GM23338 (cell line): ENCODE data around the gene EXOC6B. TPM values are rescaled to one million over a fixed set of nuclear protein-coding genes. Genes with fewer than 3 reads are reported as not detected.
A peak's percentile ranks its signal among the peaks of the same experiment; 100 is the strongest.

Experiments used
- ATAC-seq: fragments of 200-7000 bp; cut with Tn5 transposase; 3 replicates; pipeline ENCODE4 v1.9.1; 2020
- DNase-seq: peaks from one replicate; pipeline ENCODE4 v3.0.0-alpha.2; 2015; ENCODE audit warnings: low spot score
- H2AFZ ChIP-seq: fragments of 200-600 bp; sonication (generic); 2 replicates; pipeline ENCODE4 v1.8.0; 2016; ENCODE audit warnings: antibody characterized with exemption, mild to moderate bottlenecking, moderate library complexity
- H3F3A ChIP-seq: fragments of 200-600 bp; sonication (generic); replicated peaks from 2 replicates; pipeline ENCODE4 v1.8.0; 2017; ENCODE audit warnings: antibody characterized with exemption, mixed run types, low read depth
- H3K27ac ChIP-seq: fragments of 200-600 bp; sonication (generic); 2 replicates; pipeline ENCODE4 v1.6.1; 2016; ENCODE audit warnings: low read depth
- H3K27me3 ChIP-seq: fragments of 200-600 bp; sonication (generic); 2 replicates; pipeline ENCODE4 v1.8.0; 2016; ENCODE audit warnings: mild to moderate bottlenecking, mixed run types, moderate library complexity; ENCODE audit not compliant: insufficient read depth
- H3K36me3 ChIP-seq: fragments of 200-600 bp; sonication (generic); 2 replicates; pipeline ENCODE4 v1.8.0; 2016; ENCODE audit warnings: mild to moderate bottlenecking; ENCODE audit not compliant: insufficient read depth
- H3K4me1 ChIP-seq: fragments of 200-600 bp; sonication (generic); 2 replicates; pipeline ENCODE4 v1.8.0; 2016; ENCODE audit warnings: mild to moderate bottlenecking, moderate library complexity; ENCODE audit not compliant: insufficient read depth
- H3K4me2 ChIP-seq: fragments of 200-600 bp; sonication (generic); 2 replicates; pipeline ENCODE4 v1.7.1; 2017; ENCODE audit warnings: mixed run types
- H3K4me3 ChIP-seq: fragments of 200-600 bp; sonication (generic); 2 replicates; pipeline ENCODE4 v1.6.1; 2016; ENCODE audit warnings: mixed run types
- H3K79me2 ChIP-seq: fragments of 200-600 bp; sonication (generic); replicated peaks from 2 replicates; pipeline ENCODE4 v1.8.0; 2017; ENCODE audit warnings: mild to moderate bottlenecking; ENCODE audit not compliant: insufficient read depth
- H3K9me2 ChIP-seq: fragments of 200-600 bp; sonication (generic); 2 replicates; pipeline ENCODE4 v1.8.0; 2017; ENCODE audit not compliant: insufficient read depth
- H4K20me1 ChIP-seq: fragments of 200-600 bp; sonication (generic); replicated peaks from 2 replicates; pipeline ENCODE4 v1.8.0; 2017; ENCODE audit warnings: mild to moderate bottlenecking; ENCODE audit not compliant: insufficient read depth
- H3K27ac Mint-ChIP-seq: 2 replicates; pipeline ENCODE4 v1.8.0; 2020; ENCODE audit warnings: inconsistent platforms, mild to moderate bottlenecking, moderate library complexity, mixed read lengths
- H3K27me3 Mint-ChIP-seq: 3 replicates; pipeline ENCODE4 v1.8.0; 2022; ENCODE audit warnings: low read depth, mild to moderate bottlenecking, moderate library complexity, mixed read lengths, inconsistent platforms; ENCODE audit not compliant: insufficient read depth, poor library complexity
- H3K36me3 Mint-ChIP-seq: 3 replicates; pipeline ENCODE4 v1.8.0; 2021; ENCODE audit warnings: low read depth, mild to moderate bottlenecking, inconsistent platforms, moderate library complexity, mixed read lengths
- H3K4me1 Mint-ChIP-seq: 3 replicates; pipeline ENCODE4 v1.8.0; 2020; ENCODE audit warnings: mild to moderate bottlenecking, inconsistent platforms, mixed read lengths
- H3K4me3 Mint-ChIP-seq: 3 replicates; pipeline ENCODE4 v1.8.0; 2021; ENCODE audit warnings: moderate library complexity, mild to moderate bottlenecking, inconsistent platforms, mixed read lengths
- H3K9me3 Mint-ChIP-seq: 3 replicates; pipeline ENCODE4 v1.8.0; 2020; ENCODE audit warnings: moderate library complexity, mild to moderate bottlenecking, inconsistent platforms, mixed read lengths
- CREB1 ChIP-seq: fragments of 250-450 bp; sonication (Bioruptor Pico); IDR thresholded peaks from 2 replicates; pipeline ENCODE4 v1.5.0; 2020; ENCODE audit warnings: low read depth, mild to moderate bottlenecking, moderate library complexity
- CTCF ChIP-seq, 2 experiments: fragments of 200-600 bp in 1 of 2; sonication (generic) in 1 of 2; conservative IDR thresholded peaks; 2 replicates each; pipeline versions ENCODE4 v1.5.1 to v1.6.1; 2016 to 2017; ENCODE audit warnings: antibody characterized with exemption in 2 of 2, low read depth in 2 of 2, mild to moderate bottlenecking in 2 of 2, moderate library complexity in 1 of 2
- ETS1 ChIP-seq: IDR thresholded peaks from 2 replicates; pipeline ENCODE4 v1.6.1; 2016; ENCODE audit warnings: antibody characterized with exemption
- EZH2 ChIP-seq: fragments of 200-600 bp; sonication (generic); IDR thresholded peaks from one replicate; pipeline ENCODE4 v1.8.0; 2017; ENCODE audit warnings: antibody characterized with exemption, mild to moderate bottlenecking, low read depth; ENCODE audit not compliant: unreplicated experiment
- EZH2phosphoT487 ChIP-seq: fragments of 200-600 bp; sonication (generic); IDR thresholded peaks from one replicate; pipeline ENCODE4 v1.8.1; 2018; ENCODE audit warnings: antibody characterized with exemption; ENCODE audit not compliant: unreplicated experiment
- JUNB ChIP-seq: IDR thresholded peaks from one replicate; pipeline ENCODE4 v1.6.1; 2016; ENCODE audit warnings: antibody characterized with exemption; ENCODE audit not compliant: unreplicated experiment
- NANOG ChIP-seq: IDR thresholded peaks from 2 replicates; pipeline ENCODE4 v1.6.1; 2016; ENCODE audit warnings: antibody characterized with exemption, borderline replicate concordance
- POLR2AphosphoS5 ChIP-seq: IDR thresholded peaks from 2 replicates; pipeline ENCODE4 v1.6.1; 2016; ENCODE audit warnings: antibody characterized with exemption, low read depth
- REST ChIP-seq: IDR thresholded peaks from one replicate; pipeline ENCODE4 v1.6.1; 2018; ENCODE audit warnings: antibody characterized with exemption; ENCODE audit not compliant: unreplicated experiment
- STAT1 ChIP-seq: IDR thresholded peaks from one replicate; pipeline ENCODE4 v1.6.1; 2016; ENCODE audit warnings: antibody characterized with exemption; ENCODE audit not compliant: unreplicated experiment
- ZNF114 ChIP-seq: fragments of 250-450 bp; sonication (Bioruptor Pico); IDR thresholded peaks from 2 replicates; pipeline ENCODE4 v1.5.0; 2020; ENCODE audit warnings: mild to moderate bottlenecking, moderate library complexity
- ZNF331 ChIP-seq: fragments of 250-450 bp; sonication (Bioruptor Pico); IDR thresholded peaks from 2 replicates; pipeline ENCODE4 v1.5.0; 2020; ENCODE audit warnings: low read depth, mild to moderate bottlenecking, moderate library complexity
- ZNF462 ChIP-seq: fragments of 250-450 bp; sonication (Bioruptor Pico); IDR thresholded peaks from 2 replicates; pipeline ENCODE4 v1.5.0; 2020; ENCODE audit warnings: mild to moderate bottlenecking, moderate library complexity
- polyA plus RNA-seq: library from polyadenylated mRNA; unstranded; fragments of >200 nt; fragmentation: Nextera tagmentation; extraction: Ambion mirVana; gene quantifications from 2 replicates; pipeline ENCODE4 v1.2.1, GENCODE V29; 2016
- total RNA-seq: library from RNA; depleted of rRNA; stranded (reverse); fragments of >200 nt; shearing (Covaris generic); gene quantifications from 2 replicates; pipeline ENCODE4 v1.2.3, GENCODE V29; 2014

EXOC6B gene
- total and polyA plus RNA-seq, 2 experiments from 2014 or later, result 7.2 to 45.9 TPM

DNA sequence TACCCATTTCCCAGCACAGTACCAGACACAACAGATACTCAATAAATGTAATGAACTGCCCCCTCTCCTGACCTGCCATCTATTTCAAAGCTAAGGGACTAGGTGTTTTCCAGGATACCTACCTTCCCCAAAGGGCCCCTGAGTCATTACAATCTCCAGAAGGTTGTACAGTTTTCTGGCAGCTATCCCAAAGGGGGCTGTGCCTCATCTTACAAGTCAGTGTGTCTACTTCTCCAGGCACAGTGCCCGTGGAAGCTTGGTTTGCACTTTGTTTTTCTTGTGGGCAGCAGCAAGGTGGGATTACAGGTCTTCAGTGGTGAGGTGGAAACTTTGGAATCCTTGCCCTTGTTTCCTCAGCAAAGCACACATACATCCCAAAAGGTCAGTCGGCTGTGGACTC, 615.4 kb downstream of the EXOC6B start:
- Histone ChIP-seq H3K36me3 (no peaks in the 10 kb centered on the region), H3K27ac (no peak overlapping the region), H4K20me1 (no peaks in the 10 kb centered on the region), H3K4me1 (peaks cover 10% of the 10 kb centered on the region; the same call in 1 of the 2 replicates), H2AFZ (no peak overlapping the region), H3K9me2 (peaks cover 9% of the 10 kb centered on the region; the same call in 1 of the 2 replicates), H3K27me3 (no peaks in the 10 kb centered on the region), H3K4me3 (no peak overlapping the region), H3K79me2 (no peaks in the 10 kb centered on the region), H3K4me2 (peak overlapping the region; percentile 43; the same call in 1 of the 2 replicates), H3F3A (no peaks in the 10 kb centered on the region)
- TF ChIP-seq NANOG (no peak), REST (no peak), ZNF331 (CRISPR knock-in tag) (no peak), STAT1 (no peak), ZNF114 (no peak), EZH2 (no peak), POLR2AphosphoS5 (no peak), EZH2phosphoT487 (no peak), CTCF (conservative IDR thresholded peaks at IDR 0.05; ENCODE audit: low read depth in 2 of 2) (no peak), ETS1 (no peak), CREB1 (no peak), JUNB (no peak), ZNF462 (no peak)
- Mint-ChIP-seq H3K9me3 (no peaks in the 10 kb centered on the region), H3K36me3 (no peaks in the 10 kb centered on the region), H3K27me3 (no peaks in the 10 kb centered on the region), H3K27ac (no peak overlapping the region), H3K4me1 (peaks cover 8% of the 10 kb centered on the region), H3K4me3 (no peak overlapping the region)
- no peak for ATAC-seq
- DNase-seq, result no peak
